ENCODE results near the gene SH2B3. TPM values are rescaled to one million over a fixed set of nuclear protein-coding genes. Genes with fewer than 3 reads are reported as not detected.
A peak's percentile ranks its signal among the peaks of the same experiment; 100 is the strongest.

Gene SH2B3
- total RNA-seq, 4 donors from 2014 or later = 3.3 to 16.2 (median 5.6) TPM

DNA sequence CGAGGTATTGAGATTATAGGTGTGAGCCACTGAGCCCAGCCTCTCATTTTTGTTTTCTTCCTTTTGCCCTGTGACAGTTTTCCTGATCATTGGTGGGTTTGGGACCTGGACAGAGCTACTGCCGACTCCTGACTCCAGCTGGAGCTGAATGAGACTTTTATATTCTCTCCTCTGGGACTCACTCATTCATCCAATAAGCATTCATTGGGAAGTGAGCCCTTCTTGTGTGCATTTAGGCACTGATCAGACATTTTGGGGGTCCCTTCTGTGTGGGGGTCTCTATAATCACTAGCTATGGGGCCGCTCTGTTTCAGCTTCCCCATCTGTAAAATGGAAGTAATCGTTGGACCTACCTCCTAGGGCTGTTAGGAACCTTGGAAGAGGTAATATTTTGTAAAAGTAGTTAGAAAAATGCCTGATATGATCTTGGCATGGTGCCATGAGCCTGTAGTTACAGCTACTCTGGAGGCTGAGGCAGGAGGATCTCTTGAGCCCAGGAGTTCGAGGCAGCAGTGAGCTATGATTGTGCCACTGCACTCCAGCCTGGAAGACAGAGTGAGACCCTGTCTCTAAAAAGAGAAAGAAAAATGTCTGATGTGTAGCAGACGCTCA, 7.2 kb downstream of the SH2B3 start:
- H3K27ac ChIP-seq = peak overlapping the region in 2 of 4 donors; percentile 45 to 94
- H3K4me1 ChIP-seq = peaks cover 31 to 62% (median 50%) of the 10 kb centered on the region in 3 donors
- H3K36me3 ChIP-seq = peaks cover 0 to 1% (median 0%) of the 10 kb centered on the region in 3 donors
- intact Hi-C loops (cut with DNase I) = no loop called here
- H3K27me3 ChIP-seq = peaks cover 0 to 24% (median 0%) of the 10 kb centered on the region in 4 donors
- DNase-seq = no peak
- TF ChIP-seq, protein P1, sequence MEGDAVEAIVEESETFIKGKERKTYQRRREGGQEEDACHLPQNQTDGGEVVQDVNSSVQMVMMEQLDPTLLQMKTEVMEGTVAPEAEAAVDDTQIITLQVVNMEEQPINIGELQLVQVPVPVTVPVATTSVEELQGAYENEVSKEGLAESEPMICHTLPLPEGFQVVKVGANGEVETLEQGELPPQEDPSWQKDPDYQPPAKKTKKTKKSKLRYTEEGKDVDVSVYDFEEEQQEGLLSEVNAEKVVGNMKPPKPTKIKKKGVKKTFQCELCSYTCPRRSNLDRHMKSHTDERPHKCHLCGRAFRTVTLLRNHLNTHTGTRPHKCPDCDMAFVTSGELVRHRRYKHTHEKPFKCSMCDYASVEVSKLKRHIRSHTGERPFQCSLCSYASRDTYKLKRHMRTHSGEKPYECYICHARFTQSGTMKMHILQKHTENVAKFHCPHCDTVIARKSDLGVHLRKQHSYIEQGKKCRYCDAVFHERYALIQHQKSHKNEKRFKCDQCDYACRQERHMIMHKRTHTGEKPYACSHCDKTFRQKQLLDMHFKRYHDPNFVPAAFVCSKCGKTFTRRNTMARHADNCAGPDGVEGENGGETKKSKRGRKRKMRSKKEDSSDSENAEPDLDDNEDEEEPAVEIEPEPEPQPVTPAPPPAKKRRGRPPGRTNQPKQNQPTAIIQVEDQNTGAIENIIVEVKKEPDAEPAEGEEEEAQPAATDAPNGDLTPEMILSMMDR (IDR thresholded peaks at IDR 0.05) = no peak
- no peak for TF ChIP-seq POLR2A (IDR thresholded peaks at IDR 0.05)
- H3K9me3 ChIP-seq = no peaks in the 10 kb centered on the region
- H3K4me3 ChIP-seq = no peak overlapping the region
- WGBS, 2 donors = 70 to 76% methylated on average over 6 of the region's 6 CpGs

DNA sequence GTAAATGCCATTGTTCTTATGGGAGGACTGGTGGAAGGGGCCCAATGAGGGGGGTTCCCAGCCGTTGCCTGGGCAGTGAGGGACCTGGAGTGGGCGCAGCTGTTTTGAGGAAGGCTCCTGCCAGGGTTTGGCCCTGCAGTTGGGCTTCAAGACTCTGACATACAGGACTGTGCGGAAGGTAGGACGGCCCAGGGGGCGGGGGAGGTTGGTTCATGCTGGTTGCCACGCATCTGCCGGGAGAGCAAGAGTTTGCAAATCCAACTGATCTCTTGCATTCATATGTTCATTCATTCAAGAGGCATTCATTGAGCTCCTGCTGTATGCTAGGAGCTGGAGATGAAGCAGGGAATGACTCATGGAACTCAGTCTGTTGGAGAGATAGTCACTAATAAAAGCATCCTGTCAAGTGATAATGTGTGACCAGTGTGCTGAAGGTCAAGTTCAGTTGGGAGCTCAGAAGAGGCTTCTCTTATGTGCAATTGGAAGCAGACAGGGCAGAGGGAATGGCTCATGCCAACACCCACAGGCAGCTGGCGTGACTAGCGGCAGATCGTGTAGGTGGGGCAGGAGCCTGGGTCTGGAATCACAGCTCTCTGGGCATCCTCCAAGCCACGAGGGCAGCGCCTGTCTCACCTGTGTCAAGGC, 7.8 kb downstream of the SH2B3 start:
- H3K27ac ChIP-seq = peak overlapping the region in 2 of 4 donors; percentile 45 to 94
- peaks cover 29 to 56% (median 48%) of the 10 kb centered on the region in 3 donors for H3K4me1 ChIP-seq
- H3K4me3 ChIP-seq = no peak overlapping the region

DNA sequence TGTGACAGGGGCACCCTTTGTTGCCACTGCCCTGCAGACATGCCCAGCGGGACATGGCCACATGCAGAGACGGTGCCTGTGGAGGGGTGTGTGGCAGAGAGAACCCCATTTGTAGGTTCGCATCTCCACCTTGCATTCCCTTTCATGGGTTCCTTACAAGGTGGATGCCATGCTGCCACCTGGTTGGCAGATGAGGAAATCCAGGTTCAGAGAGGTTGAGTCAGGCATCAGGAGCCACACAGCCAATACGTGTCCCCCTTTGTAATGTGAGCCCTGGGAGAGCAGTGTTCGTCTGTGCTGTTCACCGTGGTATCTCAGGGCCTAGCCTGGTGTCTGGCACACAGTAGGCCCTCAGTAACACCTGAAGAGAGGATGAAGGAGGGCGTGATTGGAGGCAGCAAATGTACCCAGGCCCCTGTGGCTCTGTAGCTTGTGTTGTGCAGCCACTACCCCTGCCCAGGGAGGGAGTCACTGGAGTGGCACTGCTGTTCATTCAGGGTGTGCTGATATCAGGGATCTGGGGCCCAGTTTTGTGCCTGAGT, 9.1 kb downstream of the SH2B3 start:
- H3K27ac ChIP-seq = no peak overlapping the region
- no peaks in the 10 kb centered on the region for H3K9me3 ChIP-seq
- intact Hi-C loops (cut with DNase I) = no loop called here
- peaks cover 0 to 20% (median 0%) of the 10 kb centered on the region in 3 donors for H3K36me3 ChIP-seq
- TF ChIP-seq, protein P1 (IDR thresholded peaks at IDR 0.05) = no peak
- TF ChIP-seq POLR2A (IDR thresholded peaks at IDR 0.05) = no peak
- H3K4me1 ChIP-seq = peaks cover 19 to 44% (median 35%) of the 10 kb centered on the region in 3 donors
- H3K4me3 ChIP-seq = no peak overlapping the region
- DNase-seq = no peak
- 90 to 94% methylated on average over 3 to 7 of the region's 7 CpGs for WGBS, 2 donors
- H3K27me3 ChIP-seq = peaks cover 0 to 9% (median 0%) of the 10 kb centered on the region in 4 donors

More for the DNA sequence above, 7.8 kb downstream of the SH2B3 start:
- intact Hi-C loops (cut with DNase I) = no loop called here
- no peak for DNase-seq
- WGBS, 2 donors = 67 to 76% methylated on average over 10 to 11 of the region's 12 CpGs
- Histone ChIP-seq H3K27me3 (peaks cover 0 to 18% (median 0%) of the 10 kb centered on the region in 4 donors), H3K36me3 (peaks cover 0 to 7% (median 0%) of the 10 kb centered on the region in 3 donors), H3K9me3 (no peaks in the 10 kb centered on the region)
- no peak for TF ChIP-seq POLR2A (IDR thresholded peaks at IDR 0.05)
- TF ChIP-seq, protein P1 (IDR thresholded peaks at IDR 0.05) = no peak

DNA sequence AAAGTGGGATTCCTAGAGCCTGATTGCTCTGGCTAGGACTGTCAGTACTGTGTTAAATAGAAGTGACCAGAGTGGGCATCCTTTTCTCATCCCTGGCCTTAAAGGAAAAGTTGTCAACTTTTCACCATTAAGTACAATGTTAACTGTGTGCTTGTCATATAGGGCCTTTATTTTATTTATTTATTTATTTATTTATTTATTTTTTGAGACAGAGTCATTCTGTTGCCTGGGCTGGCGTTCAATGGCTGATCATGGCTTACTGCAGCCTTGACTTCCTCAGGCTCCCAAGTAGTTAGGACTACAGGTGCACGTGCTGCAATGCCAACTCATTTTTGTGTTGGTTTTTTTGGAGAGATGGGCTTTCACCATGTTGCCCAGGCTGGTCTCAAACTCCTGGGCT, 11.6 kb downstream of the SH2B3 start:
- no peak overlapping the region for H3K27ac ChIP-seq
- H3K27me3 ChIP-seq = no peaks in the 10 kb centered on the region
- TF ChIP-seq POLR2A (IDR thresholded peaks at IDR 0.05) = no peak
- TF ChIP-seq, protein P1 (IDR thresholded peaks at IDR 0.05) = no peak
- H3K36me3 ChIP-seq = peaks cover 0 to 31% (median 0%) of the 10 kb centered on the region in 3 donors
- H3K4me3 ChIP-seq = no peak overlapping the region
- DNase-seq = no peak
- H3K4me1 ChIP-seq = peaks cover 0 to 19% (median 11%) of the 10 kb centered on the region in 3 donors
- H3K9me3 ChIP-seq = no peaks in the 10 kb centered on the region
- intact Hi-C loops (cut with DNase I) = no loop called here
- WGBS, 2 donors = 92 to 94% methylated on average over 2 of the region's 2 CpGs

Measured in esophagus squamous epithelium (tissue), 5 donors.